Peyer's patch (tissue), 4 donors: ENCODE results near the gene LIMCH1. TPM values are rescaled to one million over a fixed set of nuclear protein-coding genes. Genes with fewer than 3 reads are reported as not detected.

Source experiments
- DNase-seq, 3 donors: peaks; one replicate each; pipeline ENCODE4 v3.0.0-alpha.2; 2017 to 2019
- H3K27ac ChIP-seq, 4 donors: fragments of 200-600 bp; sonication (generic); one replicate each; pipeline ENCODE4 v1.5.1; 2016 to 2019
- H3K27me3 ChIP-seq, 2 donors: fragments of 200-600 bp; sonication (generic); one replicate each; pipeline ENCODE4 v1.5.1; 2019
- H3K36me3 ChIP-seq, 3 donors: fragments of 200-600 bp; sonication (generic); one replicate each; pipeline ENCODE4 v1.5.1; 2016 to 2019
- H3K4me1 ChIP-seq, 4 donors: fragments of 200-600 bp; sonication (generic); one replicate each; pipeline ENCODE4 v1.5.1; 2016 to 2019
- H3K4me3 ChIP-seq, 4 donors: fragments of 200-600 bp; sonication (generic); 1 replicate in 3 of 4; 2 replicates in 1 of 4; pipeline ENCODE4 v1.5.1; 2016 to 2019; ENCODE audit warnings: mild to moderate bottlenecking in 1 of 4
- H3K9me3 ChIP-seq, 4 donors: fragments of 200-600 bp; sonication (generic); one replicate each; pipeline ENCODE4 v1.5.1; 2016 to 2019; ENCODE audit warnings: mild to moderate bottlenecking in 1 of 4
- POLR2A ChIP-seq, 2 donors: fragments of 450-650 bp; IDR thresholded peaks; one replicate each; pipeline ENCODE4 v1.5.1; 2017; ENCODE audit warnings: antibody characterized with exemption in 2 of 2, mild to moderate bottlenecking in 2 of 2, moderate library complexity in 2 of 2
- total RNA-seq, 4 donors: library from RNA; depleted of rRNA; stranded (reverse); fragments of >200 nt; gene quantifications; one replicate each; pipeline ENCODE4 v1.1.0, GENCODE V29; 2016
- TF ChIP-seq, protein P1 (sequence below), 6 experiments: fragments of 450-650 bp in 4 of 6; fragments of 200-600 bp in 2 of 6; sonication (generic) in 1 of 6; IDR thresholded peaks; one replicate each; pipeline ENCODE4 v1.5.1; 2017 to 2019; ENCODE audit warnings: antibody characterized with exemption in 6 of 6, mild to moderate bottlenecking in 3 of 6, moderate library complexity in 1 of 6

LIMCH1 gene
- total RNA-seq, 4 donors from 2014 or later, result 11.1 to 56.9 (median 20.4) TPM

DNA sequence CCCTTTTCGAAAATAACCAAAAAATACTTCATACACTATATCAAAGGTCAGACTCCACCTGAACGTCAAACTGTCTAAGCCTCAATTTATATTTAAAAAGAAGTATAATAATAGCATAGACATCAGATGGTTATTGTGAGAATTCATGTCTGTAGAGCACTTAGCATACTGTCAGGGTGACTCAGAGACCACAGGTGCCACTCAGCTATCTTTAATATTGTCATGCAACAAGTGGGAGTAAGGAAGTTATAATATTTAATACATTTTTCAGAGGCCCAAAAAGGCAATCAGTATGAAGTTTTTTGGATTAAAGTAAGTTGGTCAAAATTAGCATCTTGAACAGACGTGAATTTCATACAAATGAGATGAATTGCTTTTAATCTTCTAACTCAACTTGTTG, 117.2 kb downstream of the LIMCH1 start:
- Histone ChIP-seq H3K4me1 (no peaks in the 10 kb centered on the region), H3K27me3 (no peaks in the 10 kb centered on the region), H3K27ac (no peak overlapping the region), H3K9me3 (no peaks in the 10 kb centered on the region), H3K4me3 (no peak overlapping the region), H3K36me3 (no peaks in the 10 kb centered on the region)
- DNase-seq, result no peak
- TF ChIP-seq, protein P1, sequence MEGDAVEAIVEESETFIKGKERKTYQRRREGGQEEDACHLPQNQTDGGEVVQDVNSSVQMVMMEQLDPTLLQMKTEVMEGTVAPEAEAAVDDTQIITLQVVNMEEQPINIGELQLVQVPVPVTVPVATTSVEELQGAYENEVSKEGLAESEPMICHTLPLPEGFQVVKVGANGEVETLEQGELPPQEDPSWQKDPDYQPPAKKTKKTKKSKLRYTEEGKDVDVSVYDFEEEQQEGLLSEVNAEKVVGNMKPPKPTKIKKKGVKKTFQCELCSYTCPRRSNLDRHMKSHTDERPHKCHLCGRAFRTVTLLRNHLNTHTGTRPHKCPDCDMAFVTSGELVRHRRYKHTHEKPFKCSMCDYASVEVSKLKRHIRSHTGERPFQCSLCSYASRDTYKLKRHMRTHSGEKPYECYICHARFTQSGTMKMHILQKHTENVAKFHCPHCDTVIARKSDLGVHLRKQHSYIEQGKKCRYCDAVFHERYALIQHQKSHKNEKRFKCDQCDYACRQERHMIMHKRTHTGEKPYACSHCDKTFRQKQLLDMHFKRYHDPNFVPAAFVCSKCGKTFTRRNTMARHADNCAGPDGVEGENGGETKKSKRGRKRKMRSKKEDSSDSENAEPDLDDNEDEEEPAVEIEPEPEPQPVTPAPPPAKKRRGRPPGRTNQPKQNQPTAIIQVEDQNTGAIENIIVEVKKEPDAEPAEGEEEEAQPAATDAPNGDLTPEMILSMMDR (IDR thresholded peaks at IDR 0.05), result no peak
- TF ChIP-seq POLR2A (IDR thresholded peaks at IDR 0.05), result no peak

DNA sequence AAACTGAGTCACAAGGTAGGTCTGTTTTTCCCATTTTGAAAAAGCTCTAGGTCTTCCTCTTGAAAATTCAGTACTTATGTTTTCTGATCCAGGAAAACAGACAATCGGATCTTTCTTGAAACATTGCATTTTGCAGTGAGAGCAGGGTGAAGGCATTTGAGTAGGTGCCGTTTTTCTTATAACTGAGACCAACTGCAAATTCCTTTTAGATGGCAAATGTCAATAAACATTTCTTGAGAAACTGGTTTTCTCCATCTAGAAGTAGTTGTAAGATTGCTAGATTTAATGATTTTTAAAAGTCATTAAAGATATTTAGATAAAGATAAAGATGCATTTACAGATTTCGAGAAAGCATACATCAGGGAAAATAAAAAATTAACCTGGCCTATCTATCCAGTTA, 118.1 kb downstream of the LIMCH1 start:
- no peak overlapping the region for H3K4me3 ChIP-seq
- no peaks in the 10 kb centered on the region for H3K36me3 ChIP-seq
- H3K9me3 ChIP-seq, result no peaks in the 10 kb centered on the region
- H3K27me3 ChIP-seq, result no peaks in the 10 kb centered on the region
- TF ChIP-seq POLR2A (IDR thresholded peaks at IDR 0.05), result no peak
- TF ChIP-seq, protein P1 (IDR thresholded peaks at IDR 0.05), result no peak
- DNase-seq, result no peak
- H3K4me1 ChIP-seq, result no peaks in the 10 kb centered on the region
- no peak overlapping the region for H3K27ac ChIP-seq

DNA sequence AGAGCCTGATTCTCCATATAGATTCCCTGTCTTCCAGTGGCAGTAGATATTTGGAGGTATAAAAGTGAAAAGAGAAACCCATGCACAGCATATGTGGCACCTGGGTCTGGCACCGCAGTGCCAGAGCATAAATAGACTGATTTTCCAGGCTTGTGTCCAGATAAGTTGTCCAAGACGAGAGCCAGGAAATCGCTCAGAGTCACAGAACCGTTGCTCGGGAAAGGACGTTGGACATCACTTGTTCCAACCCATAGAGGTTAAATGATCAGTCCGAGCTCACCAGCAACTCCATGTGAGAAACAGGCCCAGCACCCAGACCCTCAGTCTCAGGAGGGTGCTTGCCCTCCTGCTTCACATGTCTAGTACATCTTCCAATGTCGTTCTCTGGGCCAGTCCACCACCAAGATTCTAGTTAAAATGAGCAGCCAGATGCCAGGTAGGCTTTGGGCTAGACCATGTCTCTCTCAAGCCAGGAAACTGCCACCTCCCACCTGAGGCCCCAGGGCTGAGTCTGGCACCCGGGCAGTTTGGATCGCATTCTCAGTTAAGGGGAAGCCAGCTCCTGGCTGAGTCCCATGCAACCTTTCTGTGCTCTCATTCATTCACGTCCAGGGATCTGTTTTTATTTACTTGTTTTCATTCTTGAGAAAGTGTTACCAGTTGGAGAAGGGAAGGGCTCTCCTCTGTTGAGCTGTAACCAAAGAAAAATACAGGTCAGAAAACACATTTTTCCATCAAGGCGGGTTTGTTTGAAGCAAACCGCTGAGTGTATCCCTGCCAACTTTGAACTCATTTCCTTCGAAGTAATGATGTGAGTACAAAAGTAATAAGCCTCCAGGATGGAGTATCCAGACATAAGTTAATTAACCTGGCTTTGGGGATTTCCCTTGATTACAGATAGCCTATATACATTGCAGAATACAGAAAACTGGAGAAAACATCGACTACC, 118.9 kb downstream of the LIMCH1 start:
- H3K4me3 ChIP-seq, result no peak overlapping the region
- no peak overlapping the region for H3K27ac ChIP-seq
- no peaks in the 10 kb centered on the region for H3K27me3 ChIP-seq
- DNase-seq, result no peak
- no peaks in the 10 kb centered on the region for H3K4me1 ChIP-seq
- no peaks in the 10 kb centered on the region for H3K36me3 ChIP-seq
- no peaks in the 10 kb centered on the region for H3K9me3 ChIP-seq
- TF ChIP-seq, protein P1 (IDR thresholded peaks at IDR 0.05), result no peak
- TF ChIP-seq POLR2A (IDR thresholded peaks at IDR 0.05), result no peak

DNA sequence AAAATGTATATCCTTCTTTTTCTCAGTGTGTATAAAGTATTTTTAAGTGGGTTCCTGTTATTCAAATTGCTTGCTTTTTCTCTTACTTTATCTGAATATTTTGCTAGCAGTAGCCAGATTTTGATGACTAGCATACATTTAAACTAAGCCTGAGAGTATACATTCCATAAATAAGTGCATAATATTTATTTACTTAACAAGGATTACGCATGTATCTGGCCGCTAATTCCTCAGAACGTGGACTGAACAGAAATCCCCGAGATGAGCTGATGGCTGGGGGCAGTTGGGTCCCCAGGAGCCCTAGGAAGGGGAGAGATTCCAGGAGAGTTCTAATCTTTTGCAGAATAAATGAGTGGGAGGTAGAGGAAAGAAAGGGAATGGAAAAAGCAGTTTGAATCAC, 119.6 kb downstream of the LIMCH1 start:
- no peaks in the 10 kb centered on the region for H3K27me3 ChIP-seq
- TF ChIP-seq, protein P1 (IDR thresholded peaks at IDR 0.05), result no peak
- no peak for TF ChIP-seq POLR2A (IDR thresholded peaks at IDR 0.05)
- H3K4me3 ChIP-seq, result no peak overlapping the region
- H3K36me3 ChIP-seq, result no peaks in the 10 kb centered on the region
- H3K4me1 ChIP-seq, result no peaks in the 10 kb centered on the region
- H3K27ac ChIP-seq, result no peak overlapping the region
- H3K9me3 ChIP-seq, result no peaks in the 10 kb centered on the region
- DNase-seq, result no peak

DNA sequence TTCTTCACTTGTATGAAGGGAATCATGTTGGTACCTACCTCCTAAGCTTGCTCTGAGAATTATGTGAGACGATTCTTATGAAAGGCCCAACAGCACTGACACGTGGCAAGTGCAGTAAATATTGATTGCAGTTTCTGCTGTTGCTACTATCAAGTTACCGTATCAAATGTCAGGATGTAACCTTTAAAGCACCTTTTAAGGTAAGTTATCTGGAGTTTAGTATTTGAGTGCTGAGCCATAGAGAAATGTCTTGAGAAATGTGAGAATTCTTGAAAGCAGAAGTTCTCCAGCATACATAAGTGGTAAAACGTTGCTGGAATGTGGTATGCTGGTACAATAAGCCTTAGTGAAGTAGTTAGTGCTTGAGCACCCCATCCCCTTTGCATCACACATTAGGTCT, 120.2 kb downstream of the LIMCH1 start:
- Histone ChIP-seq H3K4me3 (no peak overlapping the region), H3K27ac (no peak overlapping the region), H3K9me3 (no peaks in the 10 kb centered on the region), H3K36me3 (no peaks in the 10 kb centered on the region), H3K27me3 (no peaks in the 10 kb centered on the region), H3K4me1 (no peaks in the 10 kb centered on the region)
- TF ChIP-seq, protein P1 (IDR thresholded peaks at IDR 0.05), result no peak
- TF ChIP-seq POLR2A (IDR thresholded peaks at IDR 0.05), result no peak
- DNase-seq, result no peak
